Measurements from ENCODE around the gene PCDH7.

GRCh38 chr4:30723201-30723955 lies 3.2 kb downstream of the PCDH7 start:
- no peak for TF ChIP-seq POLR2A (IDR thresholded peaks at IDR 0.05; ENCODE audit: low read length)
- TF ChIP-seq GATA1 (IDR thresholded peaks at IDR 0.05; ENCODE audit: low read depth, low read length): no peak

All from erythroblast (primary cell).